Sigmoid colon (tissue), 4 donors: ENCODE measurements around the gene LINGO3.

Experiments
- CTCF ChIP-seq, 4 experiments: fragments of 450-650 bp in 3 of 4; fragments of 200-600 bp in 1 of 4; IDR thresholded peaks; one replicate each; pipeline ENCODE4 v1.5.1; 2016 to 2019; ENCODE audit warnings: antibody characterized with exemption in 4 of 4, mild to moderate bottlenecking in 3 of 4, moderate library complexity in 2 of 4
- EP300 ChIP-seq, 4 donors: sonication (generic); formaldehyde crosslinking; IDR thresholded peaks; one replicate each; pipeline ENCODE4 v1.6.1; 2017; ENCODE audit warnings: antibody characterized with exemption in 4 of 4
- POLR2A ChIP-seq, 2 donors: fragments of 450-650 bp; IDR thresholded peaks; one replicate each; pipeline ENCODE4 v1.6.1; 2016; ENCODE audit warnings: antibody characterized with exemption in 2 of 2, mild to moderate bottlenecking in 2 of 2, moderate library complexity in 2 of 2
- POLR2AphosphoS5 ChIP-seq, 4 donors: sonication (generic); formaldehyde crosslinking; IDR thresholded peaks; one replicate each; pipeline ENCODE4 v1.6.1; 2017; ENCODE audit warnings: antibody characterized with exemption in 4 of 4

GRCh38 chr19:2317300-2317699 lies 9.3 kb upstream of the LINGO3 start:
- TF ChIP-seq CTCF (IDR thresholded peaks at IDR 0.05) = no peak
- TF ChIP-seq POLR2A (IDR thresholded peaks at IDR 0.05) = no peak
- TF ChIP-seq POLR2AphosphoS5 (IDR thresholded peaks at IDR 0.05) = no peak
- TF ChIP-seq EP300 (IDR thresholded peaks at IDR 0.05) = no peak
